ENCODE results near the gene DLG2.

- no peak for TF ChIP-seq YY1 (IDR thresholded peaks at IDR 0.05)
- no peak for TF ChIP-seq CTCF (IDR thresholded peaks at IDR 0.05; ENCODE audit: low read depth, low read length, missing input control)
- no peak for TF ChIP-seq TAF1 (conservative IDR thresholded peaks at IDR 0.05)
- TF ChIP-seq GABPA (IDR thresholded peaks at IDR 0.05 in 1 of 2, conservative IDR thresholded peaks at IDR 0.05 in 1 of 2): no peak
These were observed 1781.3 kb downstream of the DLG2 start for GRCh38 chr11:83845797-83846196.
